Measurements from ENCODE around the gene UPF1. TPM values are rescaled to one million over a fixed set of nuclear protein-coding genes. Genes with fewer than 3 reads are reported as not detected.
A peak's percentile ranks its signal among the peaks of the same experiment; 100 is the strongest.
"Not testable (repeated sequence)": the region's sequence is repeated elsewhere in the genome, so short reads cannot be mapped to it uniquely, and the experiment has no call there.

Gene UPF1
- total RNA-seq, 1 donor from 2014 or later: 117 TPM

DNA sequence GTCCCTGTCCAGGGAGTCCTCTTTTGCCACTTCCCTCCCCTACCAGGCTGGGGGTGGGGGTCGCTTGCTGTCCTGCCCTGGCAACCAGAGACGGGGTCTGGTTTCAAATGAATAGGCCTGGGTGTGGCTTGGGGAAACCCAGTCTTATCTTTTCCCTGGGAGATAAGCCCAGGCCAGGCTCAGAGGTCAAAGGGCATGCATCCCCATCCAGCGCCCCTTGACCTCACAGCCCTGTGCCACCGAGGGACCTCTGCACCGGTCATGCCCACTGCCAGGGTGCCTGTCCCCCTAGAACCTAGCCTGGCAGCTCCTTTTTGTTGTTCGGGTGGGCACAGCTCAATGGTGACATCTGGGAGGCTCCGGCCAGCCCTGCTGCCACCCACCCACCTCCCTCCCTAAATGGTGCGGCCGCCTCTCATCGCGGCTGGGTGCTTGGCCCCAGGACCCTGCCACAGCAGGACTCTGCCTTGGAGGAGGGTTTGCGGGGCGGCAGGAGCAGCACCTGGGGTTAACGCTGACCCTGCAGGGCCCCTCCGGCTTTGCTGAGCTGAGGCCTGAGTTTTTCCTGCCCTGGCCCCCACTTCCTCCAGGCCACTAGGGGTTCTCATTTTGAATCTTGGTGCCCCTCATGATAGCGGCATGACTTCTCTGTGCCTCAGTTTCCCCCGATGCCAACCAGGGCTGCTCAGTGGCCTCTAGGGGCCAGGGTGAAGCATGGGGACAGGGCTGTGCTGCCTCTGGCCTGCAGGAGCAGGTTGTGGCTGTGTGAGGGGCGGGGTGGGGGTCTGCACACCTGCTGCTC is 67.0 kb downstream of the UPF1 start:
- DNase-seq (ENCODE audit: low spot score): no peak

DNA sequence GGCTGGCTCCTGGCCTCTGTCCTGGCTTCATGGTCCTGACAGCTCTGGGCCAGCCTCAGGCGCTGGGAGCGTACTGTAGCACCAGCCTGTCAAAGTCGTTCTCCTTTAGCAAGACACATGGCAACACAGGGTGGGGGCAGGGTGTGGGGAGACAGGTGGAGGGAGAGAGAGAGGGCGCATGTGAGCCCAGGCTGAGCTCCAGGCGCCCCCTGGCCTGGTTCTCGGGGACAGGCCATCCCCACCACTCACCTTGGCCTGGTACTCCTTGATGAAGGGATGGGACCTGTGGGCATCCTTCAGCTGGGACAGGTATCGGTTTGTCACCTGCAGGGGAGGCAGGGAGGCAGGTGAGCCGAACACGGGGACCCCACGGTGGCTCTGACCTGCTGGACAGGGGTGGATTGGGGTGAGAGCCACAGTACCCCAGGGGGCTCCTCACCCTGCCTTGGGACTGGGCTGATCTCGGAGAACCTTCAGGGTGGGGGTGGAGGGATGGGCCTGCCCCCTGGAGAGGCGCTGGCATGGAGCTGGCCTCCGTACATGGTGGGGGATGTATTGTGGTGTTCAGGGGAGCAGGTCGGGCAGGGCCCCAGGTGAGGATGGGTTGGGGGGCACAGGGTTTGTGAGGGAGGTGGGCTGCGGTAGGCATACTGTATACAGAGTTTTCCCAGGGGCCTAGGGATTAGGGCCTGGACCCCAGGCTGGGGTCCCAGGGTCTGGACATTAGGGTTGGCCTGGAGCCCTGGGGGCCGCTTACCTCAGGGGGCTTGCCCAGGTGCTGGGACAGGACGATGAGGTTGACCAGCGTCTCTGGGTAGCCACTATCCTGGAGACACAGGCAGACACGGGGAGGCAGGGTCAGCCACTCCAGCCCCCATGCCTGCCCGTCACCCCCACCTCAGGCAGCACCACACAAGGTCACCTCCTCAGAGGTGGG is 68.1 kb downstream of the UPF1 start:
- DNase-seq (ENCODE audit: low spot score): no peak

DNA sequence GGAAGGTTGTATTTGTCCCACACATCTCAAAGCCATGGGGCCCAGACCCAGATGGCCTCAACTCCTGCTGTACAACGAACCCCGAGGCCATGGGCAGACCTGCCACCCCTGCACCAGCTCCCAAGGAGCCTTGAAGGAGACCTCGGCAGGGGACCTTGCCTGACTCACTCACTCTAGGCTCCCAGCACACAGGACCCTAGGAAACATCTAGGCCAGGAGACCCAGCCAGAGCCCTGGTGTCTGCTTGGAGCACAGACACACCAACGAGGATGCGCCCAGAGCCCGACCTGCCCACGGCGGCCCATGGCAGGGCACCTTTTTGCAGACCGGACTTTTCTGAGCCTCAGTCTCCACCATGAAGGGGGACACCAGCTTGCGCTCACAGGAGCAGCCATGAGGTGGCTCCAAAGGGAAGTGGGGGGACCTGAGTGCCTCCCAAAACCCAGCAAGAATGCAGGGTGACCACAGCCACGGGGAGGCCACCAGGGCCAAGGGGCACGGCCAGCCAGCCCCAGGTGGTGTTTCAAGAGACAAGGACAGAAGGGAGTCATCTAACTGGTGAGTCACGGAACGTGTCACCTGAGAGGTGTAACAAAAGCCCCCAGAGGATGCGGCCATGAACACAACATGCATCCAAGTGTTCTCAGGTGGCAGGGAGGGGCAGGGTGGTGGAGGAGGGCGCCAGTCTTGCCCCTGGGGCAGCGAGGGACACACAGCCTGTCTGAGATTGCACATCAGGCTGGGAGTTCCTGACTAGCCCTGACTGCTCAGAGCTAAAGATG is 69.1 kb downstream of the UPF1 start:
- no peak for DNase-seq (ENCODE audit: low spot score)

DNA sequence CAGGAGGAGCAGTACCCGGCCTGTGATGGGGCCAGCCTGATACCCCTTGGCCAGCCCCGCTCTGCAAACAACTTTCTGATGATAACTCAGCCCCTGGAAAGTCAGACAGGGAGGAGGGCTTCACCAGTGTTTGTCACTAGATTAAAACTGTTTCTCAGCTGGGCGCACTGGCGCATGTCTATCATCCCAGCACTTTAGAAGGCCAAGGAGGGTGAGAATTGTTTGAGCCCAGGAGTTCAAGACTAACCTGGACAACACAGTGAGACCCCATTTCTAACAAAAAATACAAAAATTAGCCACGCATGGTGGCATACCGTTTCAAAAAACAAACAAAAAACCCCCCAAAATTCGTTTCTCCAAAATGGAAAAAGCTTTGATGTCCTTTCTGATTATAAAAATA is 69.7 kb downstream of the UPF1 start:
- no peak for DNase-seq (ENCODE audit: low spot score)

DNA sequence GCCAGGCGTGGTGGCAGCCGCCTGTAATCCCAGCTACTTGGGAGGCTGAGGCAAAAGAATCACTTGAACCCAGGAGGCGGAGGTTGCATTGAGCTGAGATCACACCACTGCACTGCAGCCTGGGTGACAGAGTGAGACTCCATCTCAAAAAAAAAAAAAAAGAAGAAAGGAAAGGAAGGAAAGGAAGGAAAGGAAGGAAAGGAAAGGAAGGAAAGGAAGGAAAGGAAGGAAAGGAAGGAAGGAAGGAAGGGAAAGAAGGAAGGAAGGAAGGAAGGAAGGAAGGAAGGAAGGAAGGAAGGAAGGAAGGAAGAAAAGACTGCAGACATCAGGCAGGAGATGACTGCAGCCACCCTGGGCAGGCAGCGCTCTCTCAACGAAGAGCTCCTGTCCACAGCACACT is 70.8 kb downstream of the UPF1 start:
- not testable (repeated sequence) for DNase-seq (ENCODE audit: low spot score)

DNA sequence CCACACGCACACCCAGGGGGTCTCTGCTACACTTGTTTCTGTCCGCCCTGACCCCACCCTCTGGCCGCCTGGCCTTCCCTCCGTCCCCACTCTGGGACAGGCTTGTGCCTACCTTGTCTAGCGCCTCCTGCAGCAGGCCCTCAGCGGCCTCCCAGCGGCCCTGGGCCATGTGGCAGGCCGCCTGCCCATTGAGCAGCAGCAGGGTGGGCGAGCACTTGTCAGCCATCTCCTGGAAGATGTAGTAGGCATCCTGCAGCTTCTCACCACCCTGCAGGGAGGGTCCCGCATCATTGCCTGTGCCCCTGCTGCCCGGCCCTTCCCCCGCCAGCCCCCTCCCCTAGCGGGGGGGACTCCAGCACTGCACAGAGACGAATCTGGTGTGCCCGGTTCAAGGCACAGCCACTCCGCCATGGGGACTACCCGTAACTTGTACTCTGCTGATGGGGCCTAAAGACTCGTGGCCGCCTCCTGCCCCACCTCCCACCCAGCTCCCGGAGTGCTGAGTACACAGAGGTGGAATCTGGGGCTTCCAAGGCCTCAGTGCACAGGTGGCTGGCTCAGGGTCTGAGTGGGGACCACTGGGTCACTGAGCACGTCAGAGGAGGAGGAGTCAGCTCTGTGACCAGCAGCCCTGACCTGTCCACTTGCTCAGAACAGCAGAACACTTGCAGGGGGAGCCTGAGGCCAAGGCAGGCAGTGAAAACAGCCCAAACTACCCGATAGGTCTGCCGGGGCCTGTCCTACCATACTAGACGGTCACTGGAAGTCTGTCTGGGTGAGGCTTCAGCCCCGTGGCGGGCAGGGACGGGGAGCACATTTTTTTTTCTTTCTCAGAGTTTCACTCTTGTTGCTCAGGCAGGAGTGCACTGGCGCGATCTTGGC is 71.6 kb downstream of the UPF1 start:
- DNase-seq (ENCODE audit: low spot score): no peak

DNA sequence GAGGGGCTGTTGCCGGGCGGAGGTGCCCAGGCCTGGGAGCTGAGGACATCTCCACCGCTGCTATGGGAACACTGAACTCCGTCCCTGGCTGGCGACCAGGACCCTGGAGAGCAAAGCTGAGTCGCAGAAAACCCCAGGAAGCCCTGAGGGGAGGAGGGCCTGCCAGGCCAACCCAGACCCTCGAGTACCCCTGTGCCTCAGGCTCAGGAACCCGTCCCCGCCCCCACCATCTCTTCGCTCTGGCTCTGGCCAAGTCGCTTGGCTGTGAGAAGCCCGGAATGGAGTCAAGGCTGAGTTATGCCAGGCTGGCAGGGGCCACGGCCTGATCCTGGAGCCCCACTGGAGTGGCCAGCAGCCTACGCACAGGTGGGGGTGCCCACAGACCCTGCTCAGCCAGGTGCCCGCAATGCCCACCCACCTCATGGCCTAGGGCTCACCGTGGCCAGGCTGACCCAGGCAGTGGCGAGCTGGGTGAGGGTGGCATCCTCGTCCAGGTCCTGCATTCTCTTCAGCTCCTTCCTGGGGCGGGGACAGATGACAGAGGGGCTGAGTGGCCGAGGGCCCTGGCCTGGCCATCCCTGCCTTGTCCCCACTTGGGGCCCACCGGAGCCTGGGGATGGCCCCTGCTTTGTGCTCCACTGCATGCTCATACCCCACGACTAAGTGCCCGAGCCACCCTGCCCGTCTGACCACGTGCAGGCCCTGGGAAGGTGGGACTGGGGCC is 72.7 kb downstream of the UPF1 start:
- DNase-seq (ENCODE audit: low spot score): no peak

DNA sequence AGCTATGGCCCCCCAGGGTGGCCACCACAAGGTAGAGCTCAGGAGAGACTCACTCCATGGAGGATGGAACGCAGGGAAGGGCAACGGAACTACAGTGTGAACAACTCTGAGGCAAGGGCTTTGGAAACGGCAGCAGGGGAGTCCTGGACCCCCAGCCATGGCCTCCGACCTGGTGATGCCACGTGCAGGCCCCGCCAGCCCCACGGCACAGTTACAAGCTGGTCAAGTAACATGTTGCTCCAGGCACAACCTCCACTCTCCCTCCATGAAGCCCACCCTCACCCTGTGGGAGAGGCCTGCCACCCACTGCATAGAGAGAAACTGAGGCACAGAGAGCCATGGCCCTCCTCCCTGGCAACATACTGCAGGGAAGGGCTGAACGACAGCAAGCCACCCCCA is 73.3 kb downstream of the UPF1 start:
- DNase-seq (ENCODE audit: low spot score): no peak

DNA sequence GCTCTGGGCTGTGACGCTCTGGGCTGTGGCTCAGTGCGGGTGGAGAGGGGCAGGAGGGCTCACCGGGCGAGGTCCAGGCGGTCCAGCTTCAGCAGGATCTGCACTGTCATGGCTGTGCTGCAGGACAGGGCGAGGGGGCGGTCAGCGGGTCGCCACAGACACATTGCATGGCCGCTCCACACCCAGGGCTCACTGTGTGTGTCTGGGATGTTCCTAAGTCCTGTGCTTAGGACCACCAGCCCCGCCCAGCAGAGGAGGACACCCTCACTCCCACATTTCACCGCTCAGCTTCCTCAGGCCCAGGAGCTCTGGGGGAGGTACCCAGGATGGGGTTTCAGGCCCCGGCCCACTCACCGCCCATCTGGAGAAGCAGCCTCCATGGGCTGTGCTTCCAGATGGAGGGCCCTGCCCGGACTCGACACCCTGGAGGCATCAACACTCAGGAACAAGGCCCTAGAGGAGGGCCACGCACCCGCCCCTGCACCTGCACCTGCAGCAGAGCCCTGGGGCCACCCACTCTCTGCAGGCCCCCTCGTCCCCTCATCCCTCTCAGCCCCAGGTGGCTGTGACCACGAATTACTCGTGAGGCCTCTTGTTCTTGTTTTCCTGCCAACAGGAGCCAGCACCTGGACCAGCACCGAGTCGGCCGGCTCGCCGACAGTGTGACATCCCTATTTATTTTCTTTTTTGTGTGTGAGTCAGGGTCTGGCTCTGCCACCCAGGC is 73.9 kb downstream of the UPF1 start:
- no peak for DNase-seq (ENCODE audit: low spot score)

DNA sequence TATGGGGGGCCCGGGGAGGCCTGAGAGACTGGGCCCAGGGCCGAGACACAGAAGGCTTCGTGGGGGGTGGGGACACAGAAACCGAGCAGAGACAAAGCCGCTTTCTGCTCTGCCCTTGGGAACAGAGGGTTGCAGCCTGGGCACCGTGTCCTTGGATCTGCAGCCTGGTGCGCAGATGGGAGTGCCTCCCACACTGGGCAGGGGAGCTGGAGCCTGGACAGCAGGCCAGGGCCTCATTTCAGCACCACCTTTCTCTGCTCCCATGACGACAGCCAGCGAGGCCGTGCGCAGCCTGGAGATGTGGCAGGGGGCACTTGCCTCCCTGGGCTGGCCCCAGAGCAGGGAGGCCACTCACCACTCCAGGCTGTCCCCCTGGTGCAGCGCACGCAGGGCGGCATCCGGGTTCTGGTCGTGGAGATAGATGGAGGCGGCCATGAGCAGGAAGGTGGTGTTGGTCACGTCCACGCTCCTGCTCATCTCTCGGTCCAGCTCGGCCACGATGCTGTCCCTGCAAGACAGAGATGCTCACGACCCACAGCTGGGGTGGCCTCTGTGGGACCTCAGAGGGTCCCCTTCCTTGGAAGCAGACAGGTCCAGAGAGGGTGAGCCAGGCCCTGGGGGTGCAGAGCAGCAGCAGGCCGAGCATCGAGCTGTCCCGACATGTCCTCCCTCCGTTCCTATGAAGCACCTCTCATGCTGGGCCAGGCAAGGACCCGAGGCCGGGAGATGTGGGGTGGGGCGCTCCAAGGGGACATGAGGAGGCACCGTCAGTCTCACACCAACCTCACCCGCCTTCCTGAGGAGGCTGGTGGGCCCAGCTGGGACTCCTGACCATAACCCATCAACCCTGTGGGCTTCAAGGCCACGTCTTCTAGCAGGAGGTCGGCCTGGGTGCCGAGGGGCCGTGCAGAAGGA is 75.1 kb downstream of the UPF1 start:
- DNase-seq (ENCODE audit: low spot score): no peak

DNA sequence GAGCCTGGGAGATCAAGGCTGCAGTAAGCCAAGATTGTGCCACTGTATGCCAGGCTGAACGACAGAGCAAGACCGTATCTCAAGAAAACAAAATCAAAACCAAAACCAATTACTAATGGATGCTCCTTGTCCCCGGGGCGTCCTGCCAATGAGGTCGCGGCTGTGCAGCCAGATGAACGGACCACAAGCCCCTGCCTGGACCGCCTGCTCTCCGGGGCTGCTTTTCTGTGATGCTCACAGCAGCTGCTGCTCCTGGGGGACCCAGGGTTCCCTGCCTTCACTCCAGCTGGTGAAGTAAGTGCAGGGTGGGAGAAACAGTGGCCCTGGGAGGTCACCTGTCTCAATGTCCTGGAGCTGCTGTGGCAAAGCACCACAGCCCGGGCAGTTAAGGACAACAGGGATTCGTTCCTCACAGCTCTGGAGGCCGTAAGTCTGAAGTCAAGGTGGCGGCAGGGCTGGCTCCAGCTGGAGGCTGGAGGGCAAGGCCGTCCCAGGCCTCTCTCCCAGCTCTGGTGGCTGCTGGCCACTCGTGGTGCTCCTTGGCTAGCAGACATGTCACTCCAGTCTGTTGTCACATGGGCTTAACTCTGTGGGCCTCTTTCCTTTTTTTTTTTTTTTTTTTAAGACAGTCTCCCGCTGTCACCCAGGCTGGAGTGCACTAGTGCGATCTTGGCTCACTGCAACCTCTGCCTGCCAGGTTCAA is 77.3 kb downstream of the UPF1 start:
- DNase-seq (ENCODE audit: low spot score): no peak

DNA sequence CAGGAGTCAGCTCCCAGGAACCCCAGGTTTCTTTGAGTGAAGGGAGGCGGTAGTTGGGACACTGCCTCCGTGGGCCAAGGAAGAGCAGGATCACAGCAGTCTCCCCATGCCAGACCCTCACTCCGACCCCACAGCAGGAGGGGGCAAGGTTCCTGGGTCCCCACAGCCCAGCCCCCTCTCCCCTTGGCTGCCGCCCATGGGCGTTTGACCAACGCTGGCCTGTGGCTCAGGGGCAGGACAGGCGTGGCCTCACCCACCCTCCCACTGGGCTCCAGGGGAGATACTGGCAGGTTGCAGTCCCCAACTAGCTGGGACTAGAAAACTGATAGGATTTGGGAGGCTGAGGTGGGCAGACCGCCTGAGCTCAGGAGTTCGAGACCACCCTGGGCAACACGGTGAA is 78.3 kb downstream of the UPF1 start:
- no peak for DNase-seq (ENCODE audit: low spot score)

DNA sequence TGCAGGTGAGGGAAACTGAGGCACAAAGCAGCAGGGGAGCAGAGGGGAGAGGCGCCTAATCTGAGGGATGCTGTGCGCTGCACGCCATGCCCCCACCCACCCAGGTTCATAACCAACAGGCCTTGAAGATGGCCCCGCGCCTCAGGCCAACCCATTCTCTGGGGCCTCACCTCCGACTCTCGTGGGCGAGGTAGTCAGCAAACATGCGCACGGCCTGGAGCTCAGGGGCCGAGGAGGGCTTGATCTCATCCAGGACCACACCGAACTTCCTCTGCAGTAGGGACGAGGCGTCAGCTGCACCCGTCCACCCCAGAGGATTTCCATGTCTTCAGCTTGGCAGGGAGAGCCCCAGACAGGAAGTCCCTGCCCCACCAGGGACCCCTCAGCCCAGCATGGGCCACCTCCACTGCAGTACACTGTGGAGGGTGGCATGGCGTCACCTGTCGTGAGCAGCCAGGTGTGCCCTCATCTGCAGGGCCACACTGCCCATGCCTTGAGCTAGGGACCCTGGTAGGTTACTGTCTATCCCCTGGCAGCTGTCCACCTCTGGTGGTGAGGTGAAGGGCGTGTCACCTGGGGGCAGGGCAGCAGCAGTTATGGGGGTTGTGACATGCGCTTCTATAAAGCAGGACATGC is 79.2 kb downstream of the UPF1 start:
- DNase-seq (ENCODE audit: low spot score): no peak

DNA sequence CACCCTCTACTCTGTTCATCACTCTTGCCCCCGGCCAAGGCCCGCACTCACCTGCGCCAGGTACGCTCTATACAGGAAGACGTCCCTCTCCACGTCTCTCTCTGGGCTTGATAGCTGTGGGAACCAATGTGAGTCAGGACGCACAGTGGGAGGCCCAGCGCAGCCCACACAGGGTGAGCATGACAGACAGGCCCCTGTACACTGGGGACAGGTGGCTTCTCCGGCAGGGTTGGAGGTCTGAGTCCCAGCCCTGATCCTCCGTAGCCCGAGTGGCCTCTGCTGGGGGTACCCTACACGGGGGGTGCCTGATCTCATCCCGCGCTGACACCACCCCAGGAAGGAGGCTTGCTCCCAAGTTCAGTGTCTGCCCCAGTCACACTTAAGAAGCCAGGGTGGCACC is 81.2 kb downstream of the UPF1 start:
- DNase-seq (ENCODE audit: low spot score): no peak

DNA sequence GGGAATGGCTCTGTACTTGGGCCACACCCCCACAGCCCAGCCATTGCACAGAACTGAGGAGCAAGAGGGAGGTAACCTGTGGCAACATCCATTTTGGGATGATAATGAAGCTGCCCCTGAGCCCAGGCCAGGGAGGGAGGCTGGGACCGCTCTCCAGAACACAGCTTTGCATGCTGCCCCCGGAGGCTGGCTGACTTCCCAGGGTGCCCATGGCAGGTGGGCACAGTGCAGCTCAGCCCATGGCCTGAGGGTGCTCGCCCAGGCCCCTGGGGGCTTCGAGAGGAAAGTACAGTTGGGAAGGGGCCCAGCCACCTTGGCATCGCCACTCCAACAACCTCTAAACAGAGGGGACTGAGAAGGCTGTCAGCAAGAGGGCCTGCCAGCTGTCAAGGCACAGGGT is 81.7 kb downstream of the UPF1 start:
- DNase-seq (ENCODE audit: low spot score): no peak

DNA sequence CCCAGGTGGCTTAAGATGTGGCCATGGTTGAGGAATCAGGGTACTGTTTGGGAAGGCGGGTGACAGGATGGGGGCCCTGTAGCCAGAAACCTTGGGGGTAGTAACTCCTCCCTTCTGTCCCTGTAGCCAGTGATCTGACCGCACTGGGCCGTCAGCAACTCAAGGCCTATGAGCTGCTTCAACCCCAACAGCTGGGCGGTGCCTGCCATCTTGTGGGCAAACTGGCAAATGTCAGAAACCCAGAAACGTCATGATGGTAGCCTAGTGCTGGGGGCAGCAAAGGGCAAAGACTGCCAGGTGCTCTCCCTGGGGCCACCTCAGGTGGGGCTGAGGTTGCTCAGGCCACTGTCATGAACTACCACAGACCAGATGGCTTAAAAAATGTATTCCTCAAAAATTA is 83.9 kb downstream of the UPF1 start:
- DNase-seq (ENCODE audit: low spot score): peak; percentile 27

DNA sequence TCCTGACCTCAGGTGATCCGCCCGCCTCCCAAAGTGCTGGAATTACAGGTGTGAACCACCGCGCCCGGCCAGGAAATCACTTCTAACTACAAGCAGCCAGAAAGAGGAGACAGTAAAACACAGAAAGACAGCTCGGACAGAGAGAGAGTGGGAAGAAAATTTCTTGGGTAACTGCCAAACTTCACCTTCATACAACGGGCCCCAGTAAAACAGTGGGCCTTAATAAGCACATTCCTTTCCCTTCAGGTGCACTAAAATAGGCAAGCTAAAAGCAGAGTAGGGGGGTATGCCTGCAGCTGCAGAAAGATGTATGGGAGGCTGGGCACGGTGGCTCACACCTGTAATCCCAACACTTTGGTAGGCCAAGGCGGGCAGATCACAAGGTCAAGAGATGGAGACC is 85.8 kb downstream of the UPF1 start:
- DNase-seq (ENCODE audit: low spot score): not testable (repeated sequence)
